Measurements from ENCODE around the gene ANKRD6.
"Not testable (repeated sequence)": the region's sequence is repeated elsewhere in the genome, so short reads cannot be mapped to it uniquely, and the experiment has no call there.

ANKRD6 gene

GRCh38 chr6:89432875-89433251 lies at the start of gene ANKRD6:
Gene ANKRD6, plus strand, starts transcription at chr6:89433152. Its CDS starts 133,825 bp downstream, at chr6:89566977.
- DNase-seq: peak; percentile 44 to 87 (median 74)

GRCh38 chr6:89385156-89385667 lies 47.7 kb upstream of the ANKRD6 start:
- DNase-seq: no peak

GRCh38 chr6:89385846-89386245 lies 47.1 kb upstream of the ANKRD6 start:
- no peak for DNase-seq

- DNase-seq: no peak
Measured at GRCh38 chr6:89386917-89387491, 45.9 kb upstream of the ANKRD6 start.

GRCh38 chr6:89387516-89388201 lies 45.3 kb upstream of the ANKRD6 start:
- DNase-seq: no peak

GRCh38 chr6:89388846-89389245 lies 44.1 kb upstream of the ANKRD6 start:
- no peak for DNase-seq

- DNase-seq: no peak
Measured at GRCh38 chr6:89392823-89393222, 40.1 kb upstream of the ANKRD6 start.

- no peak for DNase-seq
Measured at GRCh38 chr6:89393659-89394058, 39.3 kb upstream of the ANKRD6 start.

GRCh38 chr6:89397884-89398283 lies 35.1 kb upstream of the ANKRD6 start:
- not testable (repeated sequence) for DNase-seq

- DNase-seq: no peak
Measured at GRCh38 chr6:89398762-89399525, 34.0 kb upstream of the ANKRD6 start.

GRCh38 chr6:89400050-89400449 lies 32.9 kb upstream of the ANKRD6 start:
- DNase-seq: no peak

GRCh38 chr6:89400912-89401399 lies 32.0 kb upstream of the ANKRD6 start:
- no peak for DNase-seq

- no peak for DNase-seq
Measured at GRCh38 chr6:89402776-89403175, 30.2 kb upstream of the ANKRD6 start.

- DNase-seq: no peak
Measured at GRCh38 chr6:89404512-89404911, 28.4 kb upstream of the ANKRD6 start.

GRCh38 chr6:89406141-89406540 lies 26.8 kb upstream of the ANKRD6 start:
- no peak for DNase-seq

- no peak for DNase-seq
Measured at GRCh38 chr6:89409461-89410035, 23.4 kb upstream of the ANKRD6 start.

- DNase-seq: no peak
Measured at GRCh38 chr6:89410231-89410761, 22.7 kb upstream of the ANKRD6 start.

GRCh38 chr6:89410788-89411144 lies 22.2 kb upstream of the ANKRD6 start:
- no peak for DNase-seq

GRCh38 chr6:89411145-89412070 lies 21.5 kb upstream of the ANKRD6 start:
- peak in 3 of 6 experiments; percentile 18 to 35 (median 35) for DNase-seq

- DNase-seq: peak; percentile 36 to 69 (median 49)
Measured at GRCh38 chr6:89412071-89413005, 20.6 kb upstream of the ANKRD6 start, which contains the start of gene RRAGD. Gene RRAGD, minus strand, starts transcription at chr6:89412273. Its CDS starts 280 bp downstream, at chr6:89411993.

- no peak for DNase-seq
Measured at GRCh38 chr6:89413006-89413400, 19.9 kb upstream of the ANKRD6 start.
